Stimulated activated CD4-positive, alpha-beta T cell treated with anti-CD3 and anti-CD28 coated beads, TNF-alpha, amount 100 ng/mL, for 4 hours (primary cell): Measurements from ENCODE around the gene PCID2.
A peak's percentile ranks its signal among the peaks of the same experiment; 100 is the strongest.

Experiments
- DNase-seq, 3 experiments: peaks; one replicate each; pipeline ENCODE4 v3.0.0-alpha.2; 2020; ENCODE audit warnings: low read depth in 3 of 3

PCID2 gene

DNA sequence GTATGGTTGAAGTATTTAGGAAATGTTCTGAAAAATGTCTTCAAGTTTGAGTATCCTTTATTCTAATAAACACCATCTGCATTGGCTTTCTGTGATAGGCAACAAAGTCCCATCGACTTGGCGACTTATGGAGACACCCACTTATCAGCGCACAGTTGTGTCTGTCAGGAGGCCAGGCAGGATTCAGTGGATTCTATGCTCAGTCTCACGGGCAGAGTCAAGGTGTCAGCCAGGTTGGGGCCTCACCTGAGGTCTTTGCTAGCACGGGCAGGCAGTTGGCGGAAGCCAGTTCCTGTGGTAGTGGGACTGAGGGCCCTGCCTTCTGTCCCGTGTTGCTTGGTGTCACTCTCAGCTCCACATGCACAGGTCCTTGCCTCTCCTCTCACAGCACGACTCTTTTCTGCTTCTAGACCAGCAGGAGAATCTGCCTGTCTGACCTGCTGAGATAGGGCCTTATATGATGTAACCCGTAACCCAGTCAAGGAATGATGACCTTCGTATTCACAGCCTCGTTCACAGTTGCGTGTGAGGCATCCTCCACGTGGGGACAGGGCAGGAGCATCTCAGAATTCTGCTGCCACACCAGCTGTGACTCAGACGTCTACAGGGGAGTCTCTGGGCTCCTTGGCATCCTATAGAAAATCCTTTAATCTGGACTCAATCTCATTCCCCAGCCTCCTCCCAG, 10.9 kb upstream of the PCID2 start:
- DNase-seq: no peak

DNA sequence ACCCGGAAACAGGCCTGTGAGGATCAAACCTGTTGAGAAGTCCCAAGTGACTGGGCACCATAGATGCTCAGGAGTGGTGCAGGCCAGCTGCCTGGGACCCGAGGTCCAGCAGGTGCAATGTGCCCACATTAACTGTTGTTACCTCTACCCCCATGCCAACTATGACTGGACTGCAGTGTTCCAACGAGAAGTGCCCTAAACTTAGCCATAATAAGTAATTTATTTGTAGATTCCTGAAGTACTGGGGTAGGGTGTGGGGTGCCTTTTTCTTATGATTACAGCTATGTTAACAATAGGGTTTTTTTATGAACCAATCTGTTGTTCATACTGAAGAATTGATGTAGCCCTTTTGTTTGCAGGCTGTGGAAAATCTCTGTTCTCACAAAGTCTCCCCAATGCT, 10.1 kb upstream of the PCID2 start:
- no peak for DNase-seq

DNA sequence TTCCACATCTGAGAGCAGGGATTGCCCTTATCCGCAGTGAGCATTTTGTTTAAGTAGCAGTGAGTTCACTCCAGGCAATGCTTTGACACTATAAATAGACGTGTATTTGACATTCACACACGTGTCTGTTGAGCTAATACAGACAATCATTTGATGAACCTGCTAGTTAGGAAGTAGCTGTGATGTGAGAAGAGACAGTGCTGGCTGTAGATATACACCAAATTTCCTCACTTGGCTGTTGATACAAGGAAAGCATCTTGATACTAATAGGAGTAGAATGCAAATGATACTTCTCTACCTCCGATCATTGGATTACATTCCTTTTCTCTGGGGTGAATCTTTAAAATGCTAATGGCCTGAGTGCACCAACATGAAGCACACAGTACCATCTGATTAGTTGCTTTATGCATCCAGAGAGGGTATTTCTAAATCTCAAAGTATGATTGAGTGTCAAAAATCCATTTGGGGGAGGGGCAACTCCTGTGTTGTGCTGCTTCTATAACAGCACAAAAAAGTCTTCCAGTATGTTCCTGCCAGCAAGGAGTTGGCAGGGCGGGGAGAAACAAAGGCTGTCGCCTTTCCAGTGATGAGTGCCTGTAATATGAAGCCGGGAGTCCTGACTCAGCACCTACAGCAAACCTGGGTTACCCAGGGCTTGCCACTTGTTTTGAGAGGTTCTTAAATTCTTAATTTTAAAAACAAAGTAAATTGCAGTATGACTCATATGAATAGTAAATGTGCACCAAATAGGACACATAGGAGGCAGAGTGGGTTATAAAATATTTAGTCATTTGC, 8.0 kb upstream of the PCID2 start:
- DNase-seq: no peak

DNA sequence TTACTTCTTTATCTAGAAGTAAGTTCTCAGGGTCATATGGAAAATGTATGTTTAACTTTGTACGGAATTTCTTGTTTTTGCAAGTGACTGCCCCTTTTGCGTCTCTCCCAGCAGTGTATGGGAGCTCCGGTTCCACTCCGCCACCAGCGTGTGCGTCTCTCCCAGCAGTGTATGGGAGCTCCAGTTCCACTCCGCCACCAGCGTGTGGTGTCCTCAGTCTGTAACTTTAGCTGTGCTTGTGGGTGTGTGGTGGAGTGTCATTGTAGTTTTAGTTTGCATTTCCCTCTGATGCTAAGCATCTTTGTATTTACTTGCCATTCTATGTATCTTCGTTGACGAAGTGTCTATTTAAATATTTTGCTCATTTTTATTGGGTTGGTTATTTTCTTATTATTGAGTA, 3.3 kb upstream of the PCID2 start:
- no peak for DNase-seq

DNA sequence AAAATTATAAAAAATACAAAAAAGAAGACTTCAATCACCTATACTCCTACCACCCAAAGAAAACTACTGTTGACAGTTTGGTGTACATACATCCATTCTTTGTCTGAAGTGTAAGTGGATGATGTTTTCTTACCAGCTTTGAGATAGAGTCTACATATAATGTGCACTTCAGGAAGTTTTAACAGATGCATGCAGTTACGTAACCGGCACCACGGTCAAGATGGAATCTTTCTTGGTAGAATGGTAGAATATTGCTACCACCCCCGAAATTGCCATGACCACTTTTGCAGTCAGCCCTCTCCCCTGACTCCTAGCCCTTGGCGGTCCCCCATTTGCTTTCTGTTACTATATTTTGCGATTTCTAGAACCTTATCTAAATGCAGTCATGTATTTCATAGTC, 2.4 kb upstream of the PCID2 start:
- DNase-seq: no peak

DNA sequence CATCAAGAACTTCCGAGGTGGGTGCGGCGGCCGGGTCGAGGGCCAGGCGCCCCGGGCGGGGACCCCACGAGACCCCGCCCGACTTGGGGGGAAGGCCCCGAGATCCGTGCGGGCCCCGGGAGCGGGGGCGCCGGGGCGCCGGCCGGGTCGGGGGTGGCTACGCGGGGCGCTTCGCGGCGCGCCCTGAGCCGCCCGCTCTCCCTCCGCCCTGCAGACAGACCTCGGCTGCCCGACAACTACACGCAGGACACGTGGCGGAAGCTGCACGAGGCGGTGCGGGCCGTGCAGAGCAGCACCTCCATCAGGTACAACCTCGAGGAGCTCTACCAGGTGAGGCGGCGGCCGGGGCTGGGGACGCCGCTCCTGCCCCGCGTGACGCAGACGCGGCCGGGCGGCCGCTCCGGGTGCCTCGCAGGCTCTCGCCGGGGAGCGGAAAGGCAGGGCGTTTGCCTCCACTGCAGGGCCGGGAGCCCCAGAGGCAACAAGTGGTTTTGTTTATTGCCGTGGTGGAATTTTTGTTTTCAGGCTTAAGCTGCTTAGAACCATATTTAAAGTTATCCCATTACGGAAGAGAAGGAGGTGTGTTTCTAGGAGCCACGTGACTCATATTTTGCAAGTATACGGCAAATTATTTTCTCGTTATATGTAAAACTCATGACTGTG, 1.4 kb upstream of the PCID2 start:
- peak; percentile 47 to 56 (median 52) for DNase-seq

DNA sequence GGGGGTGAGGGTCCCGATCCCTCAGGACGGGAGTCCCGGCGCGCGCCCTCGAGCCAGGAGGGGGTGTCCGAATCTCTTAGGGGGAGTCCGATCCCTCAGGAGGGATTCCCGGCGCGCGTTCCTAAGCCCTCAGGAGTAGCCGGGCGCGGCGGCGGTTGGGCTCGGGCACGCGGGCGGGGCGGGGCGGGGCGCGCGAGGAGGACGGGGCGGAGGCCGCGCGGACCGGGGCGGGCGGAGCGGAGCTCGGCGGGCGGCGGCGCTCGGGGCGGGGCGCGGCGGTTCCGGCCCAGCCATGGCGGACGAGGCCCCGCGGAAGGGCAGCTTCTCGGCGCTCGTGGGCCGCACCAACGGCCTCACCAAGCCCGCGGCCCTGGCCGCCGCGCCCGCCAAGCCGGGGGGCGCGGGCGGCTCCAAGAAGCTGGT, 878 bp upstream of the PCID2 start, which contains the start of gene CUL4A:
Gene CUL4A (plus strand): TSS at position 278 of the 423 bp plus-strand sequence. CDS start 15 bp downstream, at position 293.
- peak; percentile 55 to 62 (median 61) for DNase-seq

DNA sequence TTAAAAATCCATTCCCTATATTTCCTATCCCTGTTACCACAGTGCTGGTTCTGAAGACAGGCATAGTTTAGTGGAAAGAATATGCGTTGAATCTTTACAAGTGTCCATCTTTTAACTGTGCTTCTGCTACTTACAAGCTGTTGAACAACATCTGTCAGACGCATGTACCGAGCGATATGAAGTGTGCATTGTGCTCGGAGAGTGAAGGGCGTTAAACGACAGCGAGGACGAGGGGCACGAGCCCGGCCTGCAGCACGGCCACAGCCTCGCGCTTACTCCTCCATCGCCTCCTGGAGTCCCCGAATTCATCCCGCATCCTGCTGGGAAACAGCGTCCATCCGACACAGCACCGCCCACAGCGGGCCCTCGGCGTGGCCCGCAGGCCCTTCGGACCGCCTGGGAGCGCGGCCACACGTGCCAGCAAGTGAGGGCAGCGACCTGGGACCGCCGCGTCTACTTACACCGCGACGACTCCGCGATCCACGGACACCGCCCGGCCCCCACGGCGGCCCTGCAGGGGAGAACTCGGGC, 514 bp downstream of the PCID2 start:
- no peak for DNase-seq

DNA sequence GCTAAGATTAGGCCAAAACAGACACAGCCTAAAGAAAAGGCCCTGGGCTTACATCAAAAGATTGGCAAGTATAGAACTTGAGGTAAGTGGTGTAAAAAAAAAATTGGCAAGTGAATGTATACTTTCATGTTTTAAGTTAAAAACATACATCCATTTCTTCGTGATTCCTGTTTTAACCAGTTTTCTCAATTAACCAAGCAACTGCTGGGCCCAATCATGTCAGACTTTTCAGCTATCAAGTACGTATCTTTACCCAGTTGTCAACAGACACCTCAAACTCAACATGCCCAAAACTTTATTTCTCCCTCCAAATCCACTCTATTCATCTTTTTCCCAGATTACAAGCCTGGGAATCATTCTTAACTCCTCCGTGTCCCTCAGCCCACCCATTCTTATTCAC, 1.0 kb downstream of the PCID2 start:
- no peak for DNase-seq

DNA sequence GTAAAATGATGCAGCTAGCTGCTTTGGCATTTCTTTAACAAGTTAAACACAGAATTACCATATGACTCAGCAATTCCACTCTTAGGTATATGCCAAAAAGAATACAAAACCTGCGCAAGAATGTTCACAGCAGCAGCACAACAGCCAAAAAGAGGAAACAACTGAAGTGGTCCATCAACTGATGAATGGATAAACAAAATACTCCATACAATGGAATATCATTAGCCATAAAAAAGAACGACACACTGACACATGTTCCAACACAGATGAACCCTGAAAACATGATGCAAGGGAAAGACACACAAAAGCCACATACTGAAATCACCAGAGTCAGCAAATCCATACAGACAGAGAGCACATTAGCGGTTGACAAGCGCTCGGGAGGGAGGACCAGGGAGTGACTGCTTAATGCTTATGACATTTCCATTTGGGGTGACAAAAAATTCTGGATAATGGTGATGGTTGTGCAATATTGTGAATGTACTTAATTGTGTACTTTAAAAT, 3.0 kb downstream of the PCID2 start:
- DNase-seq: no peak

DNA sequence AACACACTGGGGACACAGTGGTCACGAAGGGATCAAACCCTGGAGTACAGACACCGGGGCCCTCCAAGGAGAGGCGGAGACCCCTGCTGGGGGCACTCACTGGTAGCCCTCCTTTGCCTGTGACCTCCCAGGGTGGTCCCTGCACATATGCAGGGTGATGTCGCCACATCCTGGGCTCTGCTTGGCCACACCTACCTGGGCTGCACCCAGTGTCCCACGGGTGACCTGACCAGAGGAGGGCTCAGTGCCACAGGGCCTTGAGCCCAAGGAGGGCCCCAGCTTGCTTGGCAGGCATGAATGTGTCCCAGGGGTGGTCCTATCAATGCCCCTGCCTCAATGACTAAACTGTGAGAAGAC, 4.1 kb downstream of the PCID2 start:
- no peak for DNase-seq

DNA sequence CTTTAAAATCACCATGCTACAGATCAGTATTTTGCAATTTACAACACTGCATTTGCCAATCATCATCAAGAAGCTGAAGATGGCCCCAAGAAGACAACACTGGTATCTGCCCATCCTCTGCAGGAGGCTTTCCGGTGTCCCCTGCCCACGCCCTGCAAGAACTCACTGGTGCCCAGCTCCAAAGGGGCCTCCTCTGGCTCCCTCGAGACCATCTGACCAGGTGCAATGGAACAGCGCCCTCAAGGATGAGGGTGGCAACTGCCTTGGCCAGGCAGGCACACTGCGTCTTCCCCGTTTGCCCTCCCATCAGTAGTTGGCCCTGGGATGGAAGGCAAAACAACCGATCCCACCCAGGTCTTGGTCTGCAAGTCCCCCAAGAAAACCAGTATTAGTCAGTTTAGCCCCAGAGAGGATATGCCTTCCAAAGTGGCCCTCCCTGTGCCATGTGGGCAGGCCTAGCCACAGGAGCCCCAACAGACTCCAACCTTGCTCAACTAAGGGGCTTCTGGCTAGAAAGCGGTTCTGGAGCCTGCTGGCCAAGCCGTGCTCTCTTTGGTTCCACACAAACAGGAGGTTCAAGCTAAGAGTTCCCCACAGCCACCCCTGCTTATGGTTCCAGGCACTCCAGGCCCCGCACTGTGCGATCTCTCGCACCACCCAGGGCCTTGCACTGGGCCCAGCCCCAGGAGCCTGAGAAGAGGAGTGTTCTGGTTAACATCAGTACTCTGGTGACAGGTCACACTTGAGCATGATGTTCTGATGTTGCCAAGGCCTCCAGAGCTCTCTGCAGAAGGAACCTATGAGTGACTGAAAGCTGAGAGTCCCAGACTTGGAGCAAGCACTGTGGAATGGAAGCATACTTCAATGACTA, 4.7 kb downstream of the PCID2 start:
- DNase-seq: no peak

DNA sequence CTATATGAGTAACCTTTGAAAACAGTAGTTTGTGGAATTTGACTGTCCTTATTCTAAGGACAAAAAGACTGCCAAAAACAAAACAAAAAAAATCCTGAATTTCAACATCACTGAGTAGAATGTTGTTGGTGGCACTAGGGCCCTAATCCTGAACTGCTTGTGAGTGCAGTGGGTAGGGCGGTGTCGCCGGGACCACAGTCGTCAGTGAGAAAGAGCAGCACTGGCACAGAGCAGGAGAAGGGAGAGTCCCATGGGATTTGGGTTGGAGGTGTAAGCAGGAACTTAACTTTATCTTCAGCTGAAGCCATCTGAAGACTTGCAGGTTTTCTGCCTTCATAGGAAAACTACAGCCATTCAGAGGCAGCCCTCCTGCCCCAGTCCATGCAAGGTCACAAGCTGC, 5.6 kb downstream of the PCID2 start:
- DNase-seq: no peak

DNA sequence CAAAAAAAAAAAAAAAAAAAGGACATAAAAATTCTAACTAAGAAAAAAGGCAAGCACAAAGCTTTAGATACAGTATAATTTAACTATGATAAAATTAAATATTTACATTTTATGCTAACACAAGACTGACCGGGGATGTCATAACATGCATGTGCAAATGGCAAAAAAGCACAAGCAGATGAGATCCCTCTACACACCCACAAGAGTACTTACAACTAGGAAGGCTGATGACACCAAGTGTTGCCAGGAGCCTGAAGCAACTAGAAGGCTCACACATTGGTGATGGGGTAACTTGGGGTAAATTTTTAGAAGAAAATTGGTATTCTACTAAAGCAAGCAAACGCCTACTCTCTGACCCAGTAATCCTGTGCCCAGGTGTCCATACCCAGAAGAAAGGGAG, 6.7 kb downstream of the PCID2 start:
- DNase-seq: no peak

DNA sequence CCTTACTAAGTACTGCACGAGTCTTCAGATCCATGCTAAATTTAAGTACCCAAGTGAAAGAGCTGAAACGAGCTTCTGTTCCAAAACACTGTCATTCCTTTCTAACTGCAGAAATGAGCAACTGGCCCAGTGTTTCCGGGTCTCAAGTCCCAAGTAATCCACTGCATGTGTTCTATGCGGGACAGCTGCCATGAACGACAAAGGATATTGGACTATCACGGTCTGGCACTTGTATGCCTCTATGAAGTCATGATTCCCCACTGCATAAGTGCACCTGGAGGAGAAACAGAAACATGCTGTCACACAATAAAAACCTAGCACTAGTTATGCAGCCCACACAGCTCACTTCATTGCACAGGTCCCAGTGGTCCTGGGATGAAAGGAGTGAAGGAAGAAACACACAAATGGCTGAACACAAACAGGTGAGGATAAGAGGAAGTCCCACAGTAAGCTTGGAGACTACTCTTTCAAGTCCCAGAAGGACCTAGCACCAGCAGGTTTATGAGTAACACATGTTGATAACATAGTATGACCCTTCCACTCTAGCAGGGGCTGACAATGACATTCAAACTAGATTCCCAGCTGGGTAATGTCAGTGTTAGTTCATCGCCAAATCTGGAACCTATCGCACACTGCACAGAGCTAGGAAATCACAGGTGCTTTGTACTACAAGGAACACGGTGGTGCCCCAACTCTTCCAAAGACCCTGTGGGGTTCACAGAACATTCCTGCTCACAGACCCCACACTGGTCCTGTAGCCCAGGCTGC, 11.3 kb downstream of the PCID2 start:
- no peak for DNase-seq

DNA sequence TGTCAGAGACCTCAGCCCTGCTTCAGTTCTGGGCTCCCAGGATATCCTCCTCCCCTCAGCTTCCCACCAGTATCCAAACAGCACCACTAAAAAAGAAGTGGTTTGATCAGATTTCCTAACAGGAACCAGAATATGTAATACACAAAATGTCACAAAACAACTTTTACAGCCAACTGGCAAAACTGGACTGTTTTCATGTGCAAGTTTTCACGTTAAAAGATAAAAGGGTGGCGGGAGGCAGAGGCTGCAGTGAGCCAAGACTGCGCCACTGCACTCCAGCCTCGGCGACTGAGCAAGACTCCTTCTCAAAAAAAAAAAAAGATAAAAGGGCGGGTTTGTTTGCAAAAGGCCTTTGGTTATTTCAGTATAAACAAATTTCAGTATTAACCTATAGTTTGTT, 13.1 kb downstream of the PCID2 start:
- no peak for DNase-seq

DNA sequence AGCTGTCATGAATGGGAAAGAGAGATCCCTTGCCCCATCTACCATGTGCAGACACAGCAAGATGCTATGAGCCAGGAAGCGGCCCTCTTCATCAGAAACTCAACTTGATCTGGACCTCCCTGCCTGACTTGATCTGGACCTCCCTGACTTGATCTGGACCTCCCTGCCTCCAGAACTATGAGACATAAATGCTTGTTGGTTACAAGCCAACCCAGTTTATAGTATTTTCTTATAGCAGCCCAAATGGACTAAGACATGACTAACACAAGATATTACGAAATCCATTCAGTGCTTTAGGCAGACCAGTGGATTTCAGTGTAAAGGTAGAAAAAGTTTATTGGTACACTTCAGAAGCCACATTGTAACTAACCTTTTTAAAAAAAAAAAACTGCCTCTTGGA, 15.6 kb downstream of the PCID2 start:
- no peak for DNase-seq

DNA sequence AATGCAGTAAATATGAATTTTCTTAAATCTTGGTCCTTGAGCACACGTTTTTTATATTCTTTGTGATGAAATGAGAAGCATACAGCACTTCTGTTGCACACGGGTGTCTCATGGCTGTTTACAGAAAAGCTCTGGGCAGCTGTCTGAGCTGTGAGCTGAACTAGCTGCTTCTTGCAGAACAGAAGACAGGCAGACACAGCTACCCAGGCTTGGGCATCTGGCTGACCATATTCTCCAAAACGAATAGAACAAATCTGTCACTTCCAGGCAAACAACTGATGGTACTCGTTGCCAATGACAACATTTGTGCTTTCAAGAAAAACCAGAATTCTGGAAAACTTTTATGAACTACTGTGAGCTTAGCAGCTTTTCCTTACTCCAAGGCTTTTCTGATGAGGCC, 16.2 kb downstream of the PCID2 start:
- DNase-seq: no peak

DNA sequence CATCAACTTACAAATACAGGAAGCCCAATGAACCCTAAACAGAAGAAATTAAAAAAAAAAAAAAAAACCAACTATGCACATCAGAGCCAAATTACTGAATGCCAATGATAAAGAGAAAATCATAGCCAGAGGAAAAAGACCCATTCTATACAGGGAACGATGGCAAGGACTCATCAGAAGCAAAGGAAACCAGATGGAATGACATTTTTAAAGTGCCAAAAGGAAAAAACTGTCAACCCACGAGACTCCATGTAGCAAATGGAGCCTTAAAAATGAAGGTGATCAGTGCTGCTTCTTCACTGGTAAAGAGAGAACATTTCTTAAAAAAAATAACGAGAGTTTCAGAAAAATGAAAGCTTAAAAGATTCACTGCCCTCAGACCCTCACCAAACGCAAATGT, 18.3 kb downstream of the PCID2 start:
- no peak for DNase-seq

DNA sequence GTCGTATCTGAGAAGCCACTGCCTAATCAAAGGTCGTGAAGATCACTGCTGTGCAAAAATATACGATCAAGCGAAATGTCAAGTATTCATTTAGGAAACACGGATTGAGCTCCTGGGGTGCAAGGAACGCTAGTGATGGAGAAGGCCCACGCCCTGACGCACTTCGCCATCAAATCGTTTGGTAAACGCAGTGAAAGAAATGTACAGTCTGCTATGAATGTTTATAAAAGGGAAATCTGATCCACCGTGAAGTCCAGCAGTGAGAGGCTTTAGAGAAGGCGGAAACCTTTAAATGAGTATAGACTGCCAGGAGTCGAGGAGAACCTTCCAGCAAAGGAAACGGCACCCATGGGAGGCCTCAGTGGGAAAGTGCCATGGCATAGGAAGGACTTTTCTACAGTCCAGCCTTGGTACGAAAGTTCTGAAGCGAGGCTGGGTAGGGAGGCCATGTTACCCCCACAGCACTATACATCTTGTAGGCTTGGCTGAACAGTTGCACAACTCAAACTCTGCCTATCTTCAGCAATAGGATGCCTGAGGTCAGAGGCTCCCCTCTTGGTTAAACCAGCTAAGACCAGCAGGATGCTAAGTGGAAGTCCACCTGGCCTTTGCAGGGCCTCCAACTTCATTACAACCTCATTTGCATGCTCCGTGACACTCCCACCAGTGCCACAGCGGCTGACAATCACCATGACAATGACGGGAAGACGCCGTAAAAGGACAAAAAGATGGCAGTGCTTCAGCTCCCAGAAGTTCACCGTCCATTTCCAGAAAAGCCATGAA, 20.4 kb downstream of the PCID2 start:
- DNase-seq: no peak
